HEK293 (cell line): ENCODE measurements around the gene IGFBP7.

Experiments
- RBAK ChIP-seq: fragments of 450-650 bp; formaldehyde crosslinking; IDR thresholded peaks from 2 replicates; pipeline ENCODE4 v1.5.1; 2016; ENCODE audit warnings: missing biosample characterization, missing genetic modification characterization
- SP2 ChIP-seq: fragments of 450-650 bp; formaldehyde crosslinking; IDR thresholded peaks from 2 replicates; pipeline ENCODE4 v1.5.1; 2016; ENCODE audit warnings: missing biosample characterization, missing genetic modification characterization
- WT1 ChIP-seq: fragments of 450-650 bp; formaldehyde crosslinking; IDR thresholded peaks from 2 replicates; pipeline ENCODE4 v1.5.1; 2016; ENCODE audit warnings: missing biosample characterization, missing genetic modification characterization
- ZFP3 ChIP-seq: fragments of 450-650 bp; formaldehyde crosslinking; IDR thresholded peaks from 2 replicates; pipeline ENCODE4 v1.5.1; 2016; ENCODE audit warnings: low read depth, missing biosample characterization, missing genetic modification characterization
- ZNF169 ChIP-seq: fragments of 450-650 bp; formaldehyde crosslinking; IDR thresholded peaks from 2 replicates; pipeline ENCODE4 v1.5.1; 2016; ENCODE audit warnings: missing biosample characterization, missing genetic modification characterization
- ZNF274 ChIP-seq, 2 experiments: fragments of 200-500 bp in 1 of 2; fragments of 450-650 bp in 1 of 2; sonication (Bioruptor generic) in 1 of 2; formaldehyde crosslinking in 1 of 2; IDR thresholded peaks; 2 replicates each; pipeline versions ENCODE4 v1.5.1 to v1.6.1; 2014 to 2016; ENCODE audit warnings: borderline replicate concordance in 1 of 2, inconsistent platforms in 1 of 2, low read length in 1 of 2, missing biosample characterization in 1 of 2, missing genetic modification characterization in 1 of 2
- ZNF302 ChIP-seq: fragments of 450-650 bp; formaldehyde crosslinking; IDR thresholded peaks from 2 replicates; pipeline ENCODE4 v1.5.1; 2016; ENCODE audit warnings: missing biosample characterization, missing genetic modification characterization, low read depth
- ZNF394 ChIP-seq: fragments of 450-650 bp; formaldehyde crosslinking; IDR thresholded peaks from 2 replicates; pipeline ENCODE4 v1.5.1; 2016; ENCODE audit warnings: missing biosample characterization, missing genetic modification characterization, mild to moderate bottlenecking, moderate library complexity, borderline replicate concordance
- ZNF571 ChIP-seq: fragments of 450-650 bp; formaldehyde crosslinking; IDR thresholded peaks from 2 replicates; pipeline ENCODE4 v1.5.0; 2017; ENCODE audit warnings: missing biosample characterization, missing genetic modification characterization
- TF ChIP-seq, protein P1 (sequence below): fragments of 450-650 bp; formaldehyde crosslinking; IDR thresholded peaks from 2 replicates; pipeline ENCODE4 v1.5.1; 2016; ENCODE audit warnings: missing biosample characterization, missing genetic modification characterization
- TF ChIP-seq, protein P2 (sequence below): fragments of 450-650 bp; formaldehyde crosslinking; IDR thresholded peaks from 2 replicates; pipeline ENCODE4 v1.5.1; 2016; ENCODE audit warnings: missing biosample characterization, missing genetic modification characterization, low read depth
- TF ChIP-seq, protein P3 (sequence below): fragments of 450-650 bp; IDR thresholded peaks from 2 replicates; pipeline ENCODE4 v1.5.1; 2018; ENCODE audit warnings: missing biosample characterization, mild to moderate bottlenecking, missing genetic modification characterization

DNA sequence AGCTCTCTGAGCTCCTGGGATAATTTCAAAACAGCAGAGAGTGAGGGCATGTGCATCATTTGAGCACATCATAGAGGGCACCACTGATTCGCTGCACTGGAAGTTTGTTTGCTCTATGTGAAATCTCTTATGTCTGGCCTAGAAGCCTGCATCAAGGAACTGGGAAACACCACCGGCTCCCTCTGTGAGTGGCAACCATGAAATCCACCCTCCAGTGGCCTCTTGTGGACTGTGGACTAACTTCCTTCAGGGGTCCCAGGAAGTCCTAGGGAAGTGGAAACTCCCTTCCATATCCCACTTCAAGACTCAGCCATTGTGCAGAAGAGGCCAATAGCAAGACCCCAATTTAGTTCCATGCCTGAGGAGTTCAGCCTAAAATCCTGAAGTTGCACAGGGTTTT lies 48.0 kb upstream of the IGFBP7 start:
- TF ChIP-seq WT1 (tag by site-specific recombination) (no peak), RBAK (no peak), ZNF571 (tag by site-specific recombination) (no peak), ZNF394 (tag by site-specific recombination) (no peak), ZNF302 (tag by site-specific recombination) (no peak), ZNF274 (IDR thresholded peaks at IDR 0.05; ENCODE audit: low read length) (no peak), ZNF274 (tag by site-specific recombination; IDR thresholded peaks at IDR 0.05; ENCODE audit: borderline replicate concordance) (no peak), ZNF169 (tag by site-specific recombination) (no peak), SP2 (no peak), ZFP3 (tag by site-specific recombination) (no peak)
- TF ChIP-seq, protein P1, sequence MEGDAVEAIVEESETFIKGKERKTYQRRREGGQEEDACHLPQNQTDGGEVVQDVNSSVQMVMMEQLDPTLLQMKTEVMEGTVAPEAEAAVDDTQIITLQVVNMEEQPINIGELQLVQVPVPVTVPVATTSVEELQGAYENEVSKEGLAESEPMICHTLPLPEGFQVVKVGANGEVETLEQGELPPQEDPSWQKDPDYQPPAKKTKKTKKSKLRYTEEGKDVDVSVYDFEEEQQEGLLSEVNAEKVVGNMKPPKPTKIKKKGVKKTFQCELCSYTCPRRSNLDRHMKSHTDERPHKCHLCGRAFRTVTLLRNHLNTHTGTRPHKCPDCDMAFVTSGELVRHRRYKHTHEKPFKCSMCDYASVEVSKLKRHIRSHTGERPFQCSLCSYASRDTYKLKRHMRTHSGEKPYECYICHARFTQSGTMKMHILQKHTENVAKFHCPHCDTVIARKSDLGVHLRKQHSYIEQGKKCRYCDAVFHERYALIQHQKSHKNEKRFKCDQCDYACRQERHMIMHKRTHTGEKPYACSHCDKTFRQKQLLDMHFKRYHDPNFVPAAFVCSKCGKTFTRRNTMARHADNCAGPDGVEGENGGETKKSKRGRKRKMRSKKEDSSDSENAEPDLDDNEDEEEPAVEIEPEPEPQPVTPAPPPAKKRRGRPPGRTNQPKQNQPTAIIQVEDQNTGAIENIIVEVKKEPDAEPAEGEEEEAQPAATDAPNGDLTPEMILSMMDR (tag by site-specific recombination): no peak; the same call in 1 of the 2 replicates
- TF ChIP-seq, protein P2, sequence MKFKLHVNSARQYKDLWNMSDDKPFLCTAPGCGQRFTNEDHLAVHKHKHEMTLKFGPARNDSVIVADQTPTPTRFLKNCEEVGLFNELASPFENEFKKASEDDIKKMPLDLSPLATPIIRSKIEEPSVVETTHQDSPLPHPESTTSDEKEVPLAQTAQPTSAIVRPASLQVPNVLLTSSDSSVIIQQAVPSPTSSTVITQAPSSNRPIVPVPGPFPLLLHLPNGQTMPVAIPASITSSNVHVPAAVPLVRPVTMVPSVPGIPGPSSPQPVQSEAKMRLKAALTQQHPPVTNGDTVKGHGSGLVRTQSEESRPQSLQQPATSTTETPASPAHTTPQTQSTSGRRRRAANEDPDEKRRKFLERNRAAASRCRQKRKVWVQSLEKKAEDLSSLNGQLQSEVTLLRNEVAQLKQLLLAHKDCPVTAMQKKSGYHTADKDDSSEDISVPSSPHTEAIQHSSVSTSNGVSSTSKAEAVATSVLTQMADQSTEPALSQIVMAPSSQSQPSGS (tag by site-specific recombination): no peak
- TF ChIP-seq, protein P3, sequence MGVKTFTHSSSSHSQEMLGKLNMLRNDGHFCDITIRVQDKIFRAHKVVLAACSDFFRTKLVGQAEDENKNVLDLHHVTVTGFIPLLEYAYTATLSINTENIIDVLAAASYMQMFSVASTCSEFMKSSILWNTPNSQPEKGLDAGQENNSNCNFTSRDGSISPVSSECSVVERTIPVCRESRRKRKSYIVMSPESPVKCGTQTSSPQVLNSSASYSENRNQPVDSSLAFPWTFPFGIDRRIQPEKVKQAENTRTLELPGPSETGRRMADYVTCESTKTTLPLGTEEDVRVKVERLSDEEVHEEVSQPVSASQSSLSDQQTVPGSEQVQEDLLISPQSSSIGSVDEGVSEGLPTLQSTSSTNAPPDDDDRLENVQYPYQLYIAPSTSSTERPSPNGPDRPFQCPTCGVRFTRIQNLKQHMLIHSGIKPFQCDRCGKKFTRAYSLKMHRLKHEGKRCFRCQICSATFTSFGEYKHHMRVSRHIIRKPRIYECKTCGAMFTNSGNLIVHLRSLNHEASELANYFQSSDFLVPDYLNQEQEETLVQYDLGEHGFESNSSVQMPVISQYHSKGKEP (tag by site-specific recombination): no peak
